A172 (cell line): ENCODE results near the gene TAAR1. TPM values are rescaled to one million over a fixed set of nuclear protein-coding genes. Genes with fewer than 3 reads are reported as not detected.
A peak's percentile ranks its signal among the peaks of the same experiment; 100 is the strongest.
"Not testable (repeated sequence)": the region's sequence is repeated elsewhere in the genome, so short reads cannot be mapped to it uniquely, and the experiment has no call there.

Experiments
- DNase-seq: peaks from one replicate; pipeline ENCODE4 v3.0.0-alpha.2; 2015; ENCODE audit warnings: low spot score
- total RNA-seq: library from RNA; depleted of rRNA; stranded (reverse); fragments of >200 nt; shearing (Covaris generic); gene quantifications from 2 replicates; pipeline ENCODE4 v1.2.3, GENCODE V29; 2014; rRNA removed

The TAAR1 gene
- not detected in 2 replicates for total RNA-seq

- DNase-seq = no peak
These were observed at the start of gene TAAR1 for GRCh38 chr6:132659082-132659481. Gene TAAR1 (minus strand): TSS chr6:132659182. CDS start chr6:132646003, 13,179 bp downstream.

- DNase-seq = no peak
These were observed 49.8 kb upstream of the TAAR1 start for GRCh38 chr6:132708771-132709170.

- DNase-seq = no peak
These were observed 49.0 kb upstream of the TAAR1 start for GRCh38 chr6:132708002-132708401.

GRCh38 chr6:132706756-132707155 is 47.8 kb upstream of the TAAR1 start:
- DNase-seq = not testable (repeated sequence)

- DNase-seq = no peak
These were observed 45.0 kb upstream of the TAAR1 start for GRCh38 chr6:132703936-132704335.

- no peak for DNase-seq
These were observed 39.6 kb upstream of the TAAR1 start for GRCh38 chr6:132698608-132699007.

- DNase-seq = peak; percentile 3
These were observed 36.8 kb upstream of the TAAR1 start for GRCh38 chr6:132695773-132696172.

GRCh38 chr6:132693478-132693877 is 34.5 kb upstream of the TAAR1 start:
- DNase-seq = no peak

- DNase-seq = no peak
These were observed 31.7 kb upstream of the TAAR1 start for GRCh38 chr6:132690678-132691077.

GRCh38 chr6:132687306-132687705 is 28.3 kb upstream of the TAAR1 start:
- peak; percentile 83 for DNase-seq

GRCh38 chr6:132686531-132686930 is 27.5 kb upstream of the TAAR1 start:
- DNase-seq = no peak

- no peak for DNase-seq
These were observed 26.0 kb upstream of the TAAR1 start for GRCh38 chr6:132685009-132685408.

GRCh38 chr6:132684272-132684671 is 25.3 kb upstream of the TAAR1 start:
- DNase-seq = no peak

- DNase-seq = peak; percentile 50
These were observed 24.6 kb upstream of the TAAR1 start for GRCh38 chr6:132683543-132683942.

- not testable (repeated sequence) for DNase-seq
These were observed 20.1 kb upstream of the TAAR1 start for GRCh38 chr6:132679094-132679493.

- no peak for DNase-seq
These were observed 16.8 kb upstream of the TAAR1 start for GRCh38 chr6:132675749-132676148.

- DNase-seq = no peak
These were observed 16.0 kb upstream of the TAAR1 start for GRCh38 chr6:132675002-132675401.

GRCh38 chr6:132673376-132674094 is 14.6 kb upstream of the TAAR1 start:
- no peak for DNase-seq

GRCh38 chr6:132671295-132671694 is 12.3 kb upstream of the TAAR1 start:
- no peak for DNase-seq

GRCh38 chr6:132669690-132670291 is 10.8 kb upstream of the TAAR1 start:
- peak; percentile 16 for DNase-seq

GRCh38 chr6:132666118-132666517 is 7.1 kb upstream of the TAAR1 start:
- no peak for DNase-seq

GRCh38 chr6:132664309-132665034 is 5.5 kb upstream of the TAAR1 start:
- DNase-seq = no peak

GRCh38 chr6:132663661-132664060 is 4.7 kb upstream of the TAAR1 start:
- no peak for DNase-seq
